ENCODE measurements around the gene KIF2C.

KIF2C gene

DNA sequence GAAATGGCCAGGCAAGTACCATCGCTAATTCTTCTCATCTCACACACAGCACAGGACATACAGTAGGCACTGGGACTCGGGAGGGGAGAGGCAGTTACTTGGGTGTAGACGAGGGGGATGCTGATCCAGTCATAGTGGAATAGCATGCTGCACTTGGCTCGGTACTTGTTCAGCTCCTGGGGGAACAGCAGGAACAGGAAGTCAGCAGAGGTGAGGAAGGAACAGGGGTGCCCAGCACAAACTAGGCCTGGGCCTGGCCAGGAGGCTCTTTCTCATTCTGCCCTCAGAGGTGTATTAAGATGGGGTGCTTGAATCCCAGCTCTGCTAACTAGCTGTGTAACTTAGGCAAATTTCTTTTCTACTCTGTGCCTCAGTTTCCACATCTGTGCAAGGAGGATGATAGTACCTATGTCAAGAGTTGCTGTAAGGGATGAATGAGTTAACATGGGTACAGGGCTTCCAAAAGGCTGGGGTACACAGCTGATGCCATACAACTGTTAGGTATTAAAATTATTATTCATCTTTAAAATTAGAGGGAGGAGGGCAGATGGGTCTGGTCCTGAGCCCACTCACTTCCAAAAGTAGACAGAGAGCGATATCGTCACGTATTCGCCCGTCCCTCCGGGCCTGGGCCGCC, 46.0 kb downstream of the KIF2C start:
- H3K27ac ChIP-seq, result no peak overlapping the region
- peaks cover 12% of the 10 kb centered on the region; the same call in 1 of the 2 replicates for H3K36me3 ChIP-seq
- H3K9me3 ChIP-seq (ENCODE audit: severe bottlenecking), result no peaks in the 10 kb centered on the region
- H3K4me3 ChIP-seq (ENCODE audit: low read depth, low read length), result no peak overlapping the region
- H3K27me3 ChIP-seq (ENCODE audit: insufficient read depth, low read depth, severe bottlenecking), result no peaks in the 10 kb centered on the region
- TF ChIP-seq, protein P1, sequence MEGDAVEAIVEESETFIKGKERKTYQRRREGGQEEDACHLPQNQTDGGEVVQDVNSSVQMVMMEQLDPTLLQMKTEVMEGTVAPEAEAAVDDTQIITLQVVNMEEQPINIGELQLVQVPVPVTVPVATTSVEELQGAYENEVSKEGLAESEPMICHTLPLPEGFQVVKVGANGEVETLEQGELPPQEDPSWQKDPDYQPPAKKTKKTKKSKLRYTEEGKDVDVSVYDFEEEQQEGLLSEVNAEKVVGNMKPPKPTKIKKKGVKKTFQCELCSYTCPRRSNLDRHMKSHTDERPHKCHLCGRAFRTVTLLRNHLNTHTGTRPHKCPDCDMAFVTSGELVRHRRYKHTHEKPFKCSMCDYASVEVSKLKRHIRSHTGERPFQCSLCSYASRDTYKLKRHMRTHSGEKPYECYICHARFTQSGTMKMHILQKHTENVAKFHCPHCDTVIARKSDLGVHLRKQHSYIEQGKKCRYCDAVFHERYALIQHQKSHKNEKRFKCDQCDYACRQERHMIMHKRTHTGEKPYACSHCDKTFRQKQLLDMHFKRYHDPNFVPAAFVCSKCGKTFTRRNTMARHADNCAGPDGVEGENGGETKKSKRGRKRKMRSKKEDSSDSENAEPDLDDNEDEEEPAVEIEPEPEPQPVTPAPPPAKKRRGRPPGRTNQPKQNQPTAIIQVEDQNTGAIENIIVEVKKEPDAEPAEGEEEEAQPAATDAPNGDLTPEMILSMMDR (IDR thresholded peaks at IDR 0.05; ENCODE audit: low read depth, low read length), result no peak
- DNase-seq, result no peak

DNA sequence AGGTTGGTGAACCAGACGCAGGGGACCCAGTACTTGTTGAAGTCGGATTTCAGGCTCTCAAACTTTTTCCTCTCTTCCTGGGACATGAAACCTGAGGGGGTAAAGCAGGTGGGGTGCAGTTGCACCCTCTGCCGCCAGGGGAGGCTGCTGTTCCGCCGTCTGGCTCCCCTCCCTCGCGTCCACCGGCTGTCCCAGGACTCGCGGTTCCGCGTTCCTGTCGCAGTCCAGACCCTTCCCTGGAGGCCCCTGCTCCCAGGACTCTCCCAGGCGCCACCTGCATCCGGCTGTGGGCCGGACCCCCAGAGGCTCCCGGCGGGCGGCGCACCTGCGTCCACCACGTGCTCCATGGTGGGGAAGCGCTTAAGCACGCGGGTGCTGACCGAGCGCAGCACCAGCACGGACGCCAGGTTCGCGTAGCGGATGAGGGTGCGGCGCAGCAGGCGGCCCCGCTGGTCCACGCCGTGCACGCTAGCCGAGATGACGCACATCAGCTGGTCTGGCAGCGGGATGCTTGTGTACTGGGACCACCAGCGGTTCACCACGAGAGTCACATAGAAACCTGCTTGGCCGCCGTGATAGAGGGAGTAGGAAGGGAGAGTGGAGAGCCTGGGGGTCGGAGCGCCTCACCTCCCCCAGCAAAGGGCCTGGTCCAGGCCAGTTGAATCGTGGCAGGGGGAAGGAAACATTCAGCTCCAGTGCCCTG, 46.7 kb downstream of the KIF2C start:
- Histone ChIP-seq H3K36me3 (peaks cover 5% of the 10 kb centered on the region; the same call in 1 of the 2 replicates), H3K27me3 (ENCODE audit: insufficient read depth, low read depth, severe bottlenecking) (no peaks in the 10 kb centered on the region), H3K9me3 (ENCODE audit: severe bottlenecking) (no peaks in the 10 kb centered on the region), H3K27ac (no peak overlapping the region), H3K4me3 (ENCODE audit: low read depth, low read length) (no peak overlapping the region)
- TF ChIP-seq, protein P1 (IDR thresholded peaks at IDR 0.05; ENCODE audit: low read depth, low read length), result peak; percentile 99
- DNase-seq, result peak; percentile 70

DNA sequence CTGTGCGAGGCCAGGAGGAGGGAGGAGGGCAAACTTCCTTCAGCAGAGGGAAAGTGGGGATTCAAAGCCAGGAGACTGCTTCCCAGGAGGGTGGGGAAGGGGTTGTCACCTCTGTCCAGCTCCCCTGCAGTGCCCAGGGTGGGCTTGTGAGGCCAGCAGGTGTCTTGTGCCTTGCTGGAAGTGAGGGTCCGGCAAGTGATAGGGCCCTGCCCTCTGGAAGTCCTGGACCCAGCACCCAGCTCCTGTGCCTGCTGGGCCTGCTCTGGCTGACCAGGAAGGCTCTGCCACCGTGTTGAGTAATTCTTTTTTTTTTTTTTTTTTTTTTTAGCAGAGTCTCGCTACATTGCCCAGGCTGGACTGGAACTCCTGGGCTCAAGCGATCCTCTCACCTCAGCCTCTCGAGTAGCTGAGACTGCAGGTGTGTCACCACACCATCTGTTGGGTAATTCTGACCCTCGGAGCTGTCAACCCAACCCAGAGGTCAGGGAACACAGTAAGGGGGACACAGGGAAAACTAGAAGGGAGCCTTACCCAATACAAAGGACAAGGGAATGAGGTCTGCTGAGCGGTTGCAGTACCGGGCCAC, 47.3 kb downstream of the KIF2C start:
- H3K36me3 ChIP-seq, result peaks cover under 1% of the 10 kb centered on the region; the same call in 1 of the 2 replicates
- no peaks in the 10 kb centered on the region for H3K9me3 ChIP-seq (ENCODE audit: severe bottlenecking)
- no peak overlapping the region for H3K27ac ChIP-seq
- TF ChIP-seq, protein P1 (IDR thresholded peaks at IDR 0.05; ENCODE audit: low read depth, low read length), result no peak
- no peak overlapping the region for H3K4me3 ChIP-seq (ENCODE audit: low read depth, low read length)
- DNase-seq, result no peak
- H3K27me3 ChIP-seq (ENCODE audit: insufficient read depth, low read depth, severe bottlenecking), result no peaks in the 10 kb centered on the region

DNA sequence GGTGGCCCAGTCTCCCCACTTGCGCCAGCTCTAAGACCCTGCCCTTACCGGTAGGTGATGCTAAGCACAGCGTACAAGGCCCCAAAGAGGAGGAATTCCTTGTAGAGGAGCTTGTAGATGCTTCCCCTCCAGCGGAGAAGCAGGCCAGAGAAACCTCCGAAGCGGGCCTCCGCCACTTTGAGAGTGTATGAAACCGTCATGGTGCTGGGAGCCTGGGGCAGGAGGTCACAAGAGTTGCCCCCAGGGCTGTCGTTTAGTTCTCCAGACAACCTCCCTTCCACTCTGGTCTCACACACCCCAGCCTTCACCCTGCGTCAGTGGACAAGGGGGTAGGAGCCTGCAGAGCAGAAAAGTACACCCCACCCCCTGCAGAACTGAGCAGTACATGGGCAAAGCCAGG, 47.9 kb downstream of the KIF2C start:
- no peak overlapping the region for H3K4me3 ChIP-seq (ENCODE audit: low read depth, low read length)
- no peaks in the 10 kb centered on the region for H3K36me3 ChIP-seq
- H3K27ac ChIP-seq, result no peak overlapping the region
- TF ChIP-seq, protein P1 (IDR thresholded peaks at IDR 0.05; ENCODE audit: low read depth, low read length), result no peak
- no peaks in the 10 kb centered on the region for H3K27me3 ChIP-seq (ENCODE audit: insufficient read depth, low read depth, severe bottlenecking)
- DNase-seq, result no peak
- H3K9me3 ChIP-seq (ENCODE audit: severe bottlenecking), result no peaks in the 10 kb centered on the region

DNA sequence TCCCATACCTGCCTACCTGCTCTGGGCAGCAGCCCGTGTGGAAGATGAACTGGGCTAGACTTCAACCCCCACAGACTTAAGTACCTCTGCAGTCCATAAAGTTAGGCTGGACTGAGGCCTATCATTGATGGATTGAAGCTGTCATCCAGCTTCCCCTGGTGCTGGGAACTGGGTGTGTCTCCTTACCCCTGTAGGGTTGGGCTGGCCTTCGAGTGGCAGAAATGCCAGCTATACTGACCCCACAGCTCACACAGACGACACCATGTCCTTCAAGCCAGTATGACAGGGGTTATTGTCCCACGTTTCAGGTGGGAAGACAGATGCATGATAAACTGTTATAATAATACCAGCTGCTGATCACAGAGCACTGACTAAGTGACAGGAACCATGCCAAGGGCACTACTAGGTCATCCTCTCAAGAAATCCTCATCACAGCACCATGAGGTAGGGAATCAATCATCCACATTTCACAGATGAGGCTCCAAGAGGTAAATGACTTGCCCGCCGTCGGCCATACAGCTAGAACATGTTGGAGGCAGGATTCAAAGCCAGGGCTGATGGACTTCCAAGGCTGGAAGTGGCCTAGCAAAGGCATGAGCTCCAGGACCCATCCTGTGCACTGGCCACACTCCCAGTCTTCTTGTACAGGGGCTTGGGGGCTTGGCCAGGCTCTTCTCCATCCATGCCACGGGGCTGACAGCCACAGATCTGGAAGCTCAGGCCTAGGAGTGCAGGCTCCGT, 48.7 kb downstream of the KIF2C start, which contains the start of gene BEST4:
Gene BEST4 (minus strand): TSS at position 51 of the 741 bp plus-strand sequence. CDS start 465 bp downstream, outside the sequence.
- DNase-seq, result no peak
- no peak within 1 kb of the TSS for H3K27ac ChIP-seq
- no peaks in the 10 kb centered on the region for H3K9me3 ChIP-seq (ENCODE audit: severe bottlenecking)
- TF ChIP-seq, protein P1 (IDR thresholded peaks at IDR 0.05; ENCODE audit: low read depth, low read length), result no peak
- H3K4me3 ChIP-seq (ENCODE audit: low read depth, low read length), result no peak within 1 kb of the TSS
- no peaks in the 10 kb centered on the region for H3K27me3 ChIP-seq (ENCODE audit: insufficient read depth, low read depth, severe bottlenecking)
- H3K36me3 ChIP-seq, result no peaks in the 10 kb centered on the region
